ENCODE data around the gene EFS. TPM values are rescaled to one million over a fixed set of nuclear protein-coding genes. Genes with fewer than 3 reads are reported as not detected.

The EFS gene
- total and polyA plus RNA-seq, 8 donors: 3.1 to 20.6 (median 6.2) TPM

- intact Hi-C loops (cut with DNase I; ENCODE audit: low total_unique reads): no loop called here
- H3K9me3 ChIP-seq: no peaks in the 10 kb centered on the region
- H3K4me3 ChIP-seq: no peak overlapping the region
- no peaks in the 10 kb centered on the region for H3K36me3 ChIP-seq
- no peak for DNase-seq
- WGBS, 5 donors: 68 to 87% (median 71%) methylated on average over 10 of the region's 10 CpGs
- no peak overlapping the region for H3K27ac ChIP-seq
- H3K27me3 ChIP-seq: peaks cover 0 to 54% (median 14%) of the 10 kb centered on the region in 3 donors
- H3K4me1 ChIP-seq: no peaks in the 10 kb centered on the region
- TF ChIP-seq CTCF (IDR thresholded peaks at IDR 0.05): no peak
- TF ChIP-seq POLR2A (IDR thresholded peaks at IDR 0.05): no peak
- no peak for TF ChIP-seq EP300 (IDR thresholded peaks at IDR 0.05)
- no peak for TF ChIP-seq POLR2AphosphoS5 (IDR thresholded peaks at IDR 0.05)
These were observed 40.1 kb upstream of the EFS start for GRCh38 chr14:23405096-23405495.

- WGBS, 5 donors: 78 to 87% (median 85%) methylated on average over 11 to 14 of the region's 14 CpGs
These were observed 39.4 kb upstream of the EFS start for GRCh38 chr14:23404331-23404900.

GRCh38 chr14:23403908-23404307 is 38.9 kb upstream of the EFS start:
- WGBS, 5 donors: 59 to 67% (median 63%) methylated on average over 4 of the region's 4 CpGs
- H3K9me3 ChIP-seq: no peaks in the 10 kb centered on the region
- no peak overlapping the region for H3K4me3 ChIP-seq
- no peak for DNase-seq
- no peak overlapping the region for H3K27ac ChIP-seq
- TF ChIP-seq POLR2A (IDR thresholded peaks at IDR 0.05) (no peak), CTCF (IDR thresholded peaks at IDR 0.05) (no peak), EP300 (IDR thresholded peaks at IDR 0.05) (no peak), POLR2AphosphoS5 (IDR thresholded peaks at IDR 0.05) (no peak)
- intact Hi-C loops (cut with DNase I; ENCODE audit: low total_unique reads): no loop called here
- H3K36me3 ChIP-seq: no peaks in the 10 kb centered on the region
- no peaks in the 10 kb centered on the region for H3K4me1 ChIP-seq
- peaks cover 0 to 54% (median 14%) of the 10 kb centered on the region in 3 donors for H3K27me3 ChIP-seq

More at GRCh38 chr14:23404331-23404900, 39.4 kb upstream of the EFS start:
- no peak overlapping the region for H3K4me3 ChIP-seq
- TF ChIP-seq EP300 (IDR thresholded peaks at IDR 0.05) (no peak), POLR2AphosphoS5 (IDR thresholded peaks at IDR 0.05) (no peak), POLR2A (IDR thresholded peaks at IDR 0.05) (no peak), CTCF (IDR thresholded peaks at IDR 0.05) (no peak)
- H3K4me1 ChIP-seq: no peaks in the 10 kb centered on the region
- no peak for DNase-seq
- H3K9me3 ChIP-seq: no peaks in the 10 kb centered on the region
- intact Hi-C loops (cut with DNase I; ENCODE audit: low total_unique reads): no loop called here
- H3K27ac ChIP-seq: no peak overlapping the region
- peaks cover 0 to 54% (median 14%) of the 10 kb centered on the region in 3 donors for H3K27me3 ChIP-seq
- no peaks in the 10 kb centered on the region for H3K36me3 ChIP-seq

- intact Hi-C loops (cut with DNase I; ENCODE audit: low total_unique reads): no loop called here
- no peak overlapping the region for H3K4me3 ChIP-seq
- no peaks in the 10 kb centered on the region for H3K9me3 ChIP-seq
- H3K36me3 ChIP-seq: no peaks in the 10 kb centered on the region
- H3K27ac ChIP-seq: no peak overlapping the region
- TF ChIP-seq POLR2A (IDR thresholded peaks at IDR 0.05): no peak
- no peak for TF ChIP-seq POLR2AphosphoS5 (IDR thresholded peaks at IDR 0.05)
- TF ChIP-seq EP300 (IDR thresholded peaks at IDR 0.05): no peak
- TF ChIP-seq CTCF (IDR thresholded peaks at IDR 0.05): no peak
- H3K4me1 ChIP-seq: no peaks in the 10 kb centered on the region
- peaks cover 0 to 54% (median 14%) of the 10 kb centered on the region in 3 donors for H3K27me3 ChIP-seq
- 47 to 56% (median 49%) methylated on average over 7 of the region's 7 CpGs for WGBS, 5 donors
- no peak for DNase-seq
These were observed 38.1 kb upstream of the EFS start for GRCh38 chr14:23403139-23403438.
